Astrocyte of the cerebellum (primary cell): ENCODE measurements around the gene LAMB2.

Experiments used
- DNase-seq: peaks from one replicate; pipeline ENCODE4 v3.0.0-alpha.2; 2011; ENCODE audit warnings: low read depth
- H3K4me3 ChIP-seq: 2 replicates; pipeline ENCODE4 v1.5.1; 2011; ENCODE audit warnings: mild to moderate bottlenecking, low read depth, low read length, moderate library complexity
- in situ Hi-C: cut with HindIII; loops from 2 replicates; pipeline ENCODE4 v1.10.0; 2017; ENCODE audit warnings: low sequenced_read_pairs
- TF ChIP-seq, protein P1 (sequence below): IDR thresholded peaks from 2 replicates; pipeline ENCODE4 v1.5.1; 2012; ENCODE audit warnings: low read length, low read depth, moderate library complexity, mild to moderate bottlenecking; ENCODE audit errors: missing control alignments

LAMB2 gene

DNA sequence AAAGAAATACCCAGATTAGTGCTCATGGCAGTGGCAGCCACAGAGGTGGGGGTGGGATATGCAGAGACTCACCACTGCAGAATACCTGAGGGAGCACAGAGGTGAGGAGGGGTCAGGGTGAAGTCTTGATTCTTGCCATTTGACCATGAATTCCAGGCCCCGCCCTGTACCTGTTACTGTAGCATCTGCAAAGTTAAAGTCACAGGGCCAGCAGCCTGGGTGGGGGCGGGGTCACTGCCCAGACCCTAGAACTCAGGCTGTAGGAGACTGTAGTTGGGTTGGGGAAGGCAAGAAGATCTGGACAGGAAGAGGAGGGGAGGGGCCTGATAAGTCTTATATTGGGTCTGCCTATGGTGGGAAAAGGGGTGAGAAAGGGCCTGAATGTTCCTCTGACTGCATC lies 18.8 kb upstream of the LAMB2 start:
- TF ChIP-seq, protein P1, sequence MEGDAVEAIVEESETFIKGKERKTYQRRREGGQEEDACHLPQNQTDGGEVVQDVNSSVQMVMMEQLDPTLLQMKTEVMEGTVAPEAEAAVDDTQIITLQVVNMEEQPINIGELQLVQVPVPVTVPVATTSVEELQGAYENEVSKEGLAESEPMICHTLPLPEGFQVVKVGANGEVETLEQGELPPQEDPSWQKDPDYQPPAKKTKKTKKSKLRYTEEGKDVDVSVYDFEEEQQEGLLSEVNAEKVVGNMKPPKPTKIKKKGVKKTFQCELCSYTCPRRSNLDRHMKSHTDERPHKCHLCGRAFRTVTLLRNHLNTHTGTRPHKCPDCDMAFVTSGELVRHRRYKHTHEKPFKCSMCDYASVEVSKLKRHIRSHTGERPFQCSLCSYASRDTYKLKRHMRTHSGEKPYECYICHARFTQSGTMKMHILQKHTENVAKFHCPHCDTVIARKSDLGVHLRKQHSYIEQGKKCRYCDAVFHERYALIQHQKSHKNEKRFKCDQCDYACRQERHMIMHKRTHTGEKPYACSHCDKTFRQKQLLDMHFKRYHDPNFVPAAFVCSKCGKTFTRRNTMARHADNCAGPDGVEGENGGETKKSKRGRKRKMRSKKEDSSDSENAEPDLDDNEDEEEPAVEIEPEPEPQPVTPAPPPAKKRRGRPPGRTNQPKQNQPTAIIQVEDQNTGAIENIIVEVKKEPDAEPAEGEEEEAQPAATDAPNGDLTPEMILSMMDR = no peak
- in situ Hi-C loops = no loop called here
- DNase-seq = no peak

DNA sequence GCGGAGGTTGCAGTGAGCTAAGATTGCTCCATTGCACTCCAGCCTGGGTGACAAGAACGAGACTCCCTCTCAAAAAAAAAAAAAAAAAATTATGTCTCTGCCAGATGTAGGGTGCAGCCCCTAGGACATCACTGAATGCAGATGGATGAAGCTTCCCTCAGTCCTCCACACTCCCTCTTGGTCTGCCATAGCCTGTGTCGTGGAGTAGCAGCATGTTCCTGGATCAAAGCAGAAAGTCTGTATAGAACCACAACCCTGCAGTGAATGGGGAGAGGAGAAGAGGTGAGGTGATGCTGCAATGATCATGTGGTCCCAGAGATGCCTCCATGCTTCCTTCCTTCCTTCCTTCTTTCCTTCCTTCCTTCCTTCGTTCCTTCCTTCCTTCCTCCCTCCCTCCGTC lies 15.3 kb upstream of the LAMB2 start:
- in situ Hi-C loops = loop anchor here (5.0 kb wide), 1 partner anchor 36 kb away; no protein-coding TSS in a partner anchor
- H3K4me3 ChIP-seq = no peak overlapping the region
- TF ChIP-seq, protein P1 = no peak
- DNase-seq = no peak

More for the DNA sequence above, 18.8 kb upstream of the LAMB2 start:
- no peak overlapping the region for H3K4me3 ChIP-seq

DNA sequence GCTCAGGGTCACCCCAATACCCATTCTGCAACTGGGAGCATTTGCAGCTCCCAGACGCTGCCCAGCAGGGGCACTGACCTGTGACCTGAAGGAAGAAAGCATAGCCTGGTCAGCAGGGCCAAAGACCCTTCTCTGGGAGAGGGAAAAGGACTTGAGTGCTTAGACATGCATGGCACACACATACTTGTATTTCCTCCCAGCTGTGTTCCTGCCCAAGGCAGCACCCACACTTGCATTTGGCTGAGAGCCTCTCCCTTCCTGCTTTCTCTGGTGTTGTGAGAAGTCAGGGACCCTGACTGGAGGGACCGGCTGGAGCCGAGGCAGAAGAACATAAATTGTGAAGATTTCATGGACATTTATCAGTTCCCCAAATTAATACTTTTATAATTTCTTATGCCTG lies 7.2 kb upstream of the LAMB2 start:
- in situ Hi-C loops = no loop called here
- no peak for DNase-seq
- TF ChIP-seq, protein P1 = no peak
- no peak overlapping the region for H3K4me3 ChIP-seq

DNA sequence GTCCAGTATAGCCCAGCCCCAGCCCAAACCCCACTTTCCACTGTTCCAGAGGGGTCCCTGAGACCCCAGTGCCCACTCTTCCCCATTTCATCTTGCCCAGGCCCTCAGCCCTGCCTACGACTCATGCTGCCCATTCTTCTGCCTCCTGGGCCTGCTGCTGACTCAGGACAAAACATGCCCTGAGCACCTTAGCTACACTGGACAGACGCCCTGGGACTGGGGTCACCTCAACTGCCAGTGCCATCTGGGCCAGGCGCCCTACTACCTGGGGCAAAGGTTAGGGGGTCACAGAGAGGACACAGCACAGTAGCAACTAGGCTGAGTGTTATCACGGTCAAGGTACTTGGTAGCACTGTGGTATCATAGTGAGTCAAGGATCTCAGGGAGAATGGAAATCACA lies 2.6 kb upstream of the LAMB2 start:
- in situ Hi-C loops = no loop called here
- no peak for DNase-seq
- no peak overlapping the region for H3K4me3 ChIP-seq
- TF ChIP-seq, protein P1 = no peak

DNA sequence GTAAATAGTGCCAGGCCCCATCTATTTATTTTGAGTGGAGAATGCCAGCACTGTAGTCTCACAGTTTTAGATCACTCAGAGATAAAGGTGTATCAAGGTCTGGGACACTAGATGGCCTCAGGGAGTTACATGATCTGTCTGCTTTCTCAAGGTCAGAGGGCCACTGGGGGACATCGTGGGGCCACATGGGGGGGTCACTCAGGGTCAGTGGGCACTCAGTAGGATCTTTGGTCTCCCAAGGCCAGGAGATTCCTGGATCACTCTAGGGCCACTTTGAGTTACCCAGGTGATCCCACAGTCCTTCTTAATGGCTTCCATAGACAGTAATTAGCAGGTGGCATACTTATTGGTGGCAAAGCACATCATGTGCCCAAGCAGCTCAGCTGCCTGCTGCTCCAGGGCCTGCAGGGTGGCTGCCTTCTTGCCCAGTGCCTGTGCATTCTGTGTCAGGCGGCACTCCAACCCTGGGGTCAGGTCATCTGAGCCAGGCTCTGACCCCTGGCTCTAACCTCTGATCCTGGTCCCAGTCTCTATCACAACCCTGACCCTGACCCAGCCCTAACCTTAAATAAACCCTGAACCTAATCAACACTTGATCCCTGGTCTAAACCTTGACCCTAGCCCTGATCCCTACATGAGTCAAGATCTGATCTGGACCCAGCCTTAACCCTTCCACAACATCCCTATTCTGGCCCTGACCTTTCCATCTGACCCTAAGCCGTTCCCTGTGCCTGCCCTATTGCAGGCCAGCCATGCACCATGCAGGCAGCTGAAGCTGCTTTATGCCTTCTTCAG lies 1.8 kb upstream of the LAMB2 start:
- in situ Hi-C loops = no loop called here
- H3K4me3 ChIP-seq = no peak overlapping the region
- TF ChIP-seq, protein P1 = no peak
- DNase-seq = no peak

DNA sequence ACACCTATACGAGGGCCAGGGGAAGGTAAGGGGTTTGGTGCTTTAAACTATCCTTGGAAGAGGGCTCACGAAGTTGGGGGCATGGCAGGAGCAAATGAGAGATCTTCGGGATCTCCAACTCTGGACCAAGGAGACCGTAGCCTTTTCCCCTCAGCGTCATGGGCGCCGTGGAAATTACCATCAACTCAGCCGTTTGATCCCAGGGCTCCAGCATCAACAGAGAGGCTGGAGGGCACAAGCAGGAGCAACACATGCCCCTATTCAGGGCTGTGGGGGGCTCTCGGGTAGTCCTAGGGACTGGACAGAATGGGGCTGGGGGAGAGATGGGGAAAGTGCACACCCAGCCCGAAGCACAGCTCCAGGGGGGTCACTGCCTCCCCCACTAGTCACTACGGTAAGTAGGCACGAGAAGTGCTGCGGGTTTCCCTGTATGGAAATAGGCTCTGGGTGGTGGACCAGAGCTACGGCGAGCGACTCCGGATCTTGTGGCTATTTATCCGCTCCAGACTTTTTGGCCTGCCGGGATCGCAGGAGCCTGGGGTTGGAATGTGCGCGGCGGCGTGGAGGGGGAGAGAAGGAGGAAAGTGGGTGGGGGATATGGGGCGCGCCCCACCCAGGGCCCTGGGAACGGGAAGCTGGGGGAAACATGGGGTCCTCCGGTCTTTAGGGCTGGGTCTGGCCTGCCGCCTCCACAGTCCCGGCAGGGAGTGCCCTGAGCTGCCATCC lies 539 bp upstream of the LAMB2 start:
- DNase-seq = peak; percentile 76
- in situ Hi-C loops = no loop called here
- H3K4me3 ChIP-seq = peak overlapping the region; percentile 94
- TF ChIP-seq, protein P1 = no peak
